Brain microvascular endothelial cell (primary cell): ENCODE results near the gene SREBF1.

Experiments used
- DNase-seq: peaks from one replicate; pipeline ENCODE4 v3.0.0-alpha.2; 2020
- H3K27ac ChIP-seq: fragments of 250-450 bp; sonication (Bioruptor Pico); 2 replicates; pipeline ENCODE4 v1.5.1; 2020; ENCODE audit warnings: mild to moderate bottlenecking, moderate library complexity
- H3K27me3 ChIP-seq: fragments of 250-450 bp; sonication (Bioruptor Pico); replicated peaks from 2 replicates; pipeline ENCODE4 v1.5.1; 2020; ENCODE audit warnings: mild to moderate bottlenecking
- H3K36me3 ChIP-seq: fragments of 250-450 bp; sonication (Bioruptor Pico); replicated peaks from 2 replicates; pipeline ENCODE4 v1.5.1; 2020; ENCODE audit warnings: mild to moderate bottlenecking
- H3K4me3 ChIP-seq: 2 replicates; pipeline ENCODE4 v1.5.1; 2011; ENCODE audit warnings: low read depth, mild to moderate bottlenecking, control low read depth, low read length, moderate library complexity
- CTCF ChIP-seq: IDR thresholded peaks from 2 replicates; pipeline ENCODE4 v1.5.1; 2011; ENCODE audit warnings: low read depth, mild to moderate bottlenecking, moderate library complexity, low read length, control low read depth, inconsistent platforms; ENCODE audit errors: missing control alignments
- in situ Hi-C: cut with HindIII; loops from 2 replicates; pipeline ENCODE4 v1.10.0; 2017; ENCODE audit warnings: low sequenced_read_pairs, low pct_ligation_motif_present

The SREBF1 gene

GRCh38 chr17:17812211-17813054 is 24.4 kb downstream of the SREBF1 start:
- peak; percentile 99 for TF ChIP-seq CTCF
- H3K36me3 ChIP-seq, result peaks cover 57% of the 10 kb centered on the region
- no peak for DNase-seq
- in situ Hi-C loops, result no loop called here
- H3K4me3 ChIP-seq, result no peak overlapping the region
- no peak overlapping the region for H3K27ac ChIP-seq
- H3K27me3 ChIP-seq, result no peaks in the 10 kb centered on the region

GRCh38 chr17:17811381-17812210 is 25.2 kb downstream of the SREBF1 start:
- Histone ChIP-seq H3K27me3 (no peaks in the 10 kb centered on the region), H3K4me3 (no peak overlapping the region), H3K27ac (no peak overlapping the region), H3K36me3 (peaks cover 48% of the 10 kb centered on the region)
- DNase-seq, result no peak
- in situ Hi-C loops, result no loop called here
- TF ChIP-seq CTCF, result no peak

- peaks cover 50% of the 10 kb centered on the region for H3K36me3 ChIP-seq
- H3K27ac ChIP-seq, result no peak overlapping the region
- in situ Hi-C loops, result no loop called here
- H3K4me3 ChIP-seq, result no peak overlapping the region
- no peaks in the 10 kb centered on the region for H3K27me3 ChIP-seq
- DNase-seq, result no peak
- TF ChIP-seq CTCF, result no peak
Observed at GRCh38 chr17:17810895-17811248, 25.9 kb downstream of the SREBF1 start.

GRCh38 chr17:17810084-17810894 is 26.5 kb downstream of the SREBF1 start:
- Histone ChIP-seq H3K27ac (peak overlapping the region; percentile 17), H3K36me3 (peaks cover 46% of the 10 kb centered on the region), H3K4me3 (peak overlapping the region; percentile 24), H3K27me3 (no peaks in the 10 kb centered on the region)
- TF ChIP-seq CTCF, result no peak
- DNase-seq, result peak; percentile 39
- in situ Hi-C loops, result no loop called here

GRCh38 chr17:17809531-17810083 is 27.2 kb downstream of the SREBF1 start:
- TF ChIP-seq CTCF, result no peak
- DNase-seq, result no peak
- Histone ChIP-seq H3K27me3 (no peaks in the 10 kb centered on the region), H3K4me3 (peak overlapping the region; percentile 20), H3K27ac (no peak overlapping the region), H3K36me3 (peaks cover 43% of the 10 kb centered on the region)
- in situ Hi-C loops, result no loop called here
